Left ventricle myocardium superior (tissue), 1 donor: ENCODE data around the gene MSH3. TPM values are rescaled to one million over a fixed set of nuclear protein-coding genes. Genes with fewer than 3 reads are reported as not detected.
"Not testable (repeated sequence)": the region's sequence is repeated elsewhere in the genome, so short reads cannot be mapped to it uniquely, and the experiment has no call there.

Experiments
- ATAC-seq: fragments of 200-7000 bp; cut with Tn5 transposase; one replicate; pipeline ENCODE4 v1.9.1; 2020; ENCODE audit warnings: mild to moderate bottlenecking, moderate library complexity
- DNase-seq: peaks from one replicate; pipeline ENCODE4 v3.0.0-alpha.2; 2020
- intact Hi-C: fragments of 100-400 bp; cut with micrococcal nuclease; formaldehyde crosslinking; loops from one replicate; pipeline ENCODE4 v1.11.0; 2022
- total RNA-seq: library from RNA; stranded (reverse); fragmentation: NEBNext Ultra II Directional; extraction: Animal tissue kit (Norgen Biotek cat#: 25700); gene quantifications from one replicate; pipeline ENCODE4 v1.2.1, GENCODE V29; 2021
- donor health status: DM: no; HTN: yes; CAD: no; lungs with severe emphysema.

MSH3 gene
- total RNA-seq, 1 donor from 2014 or later: 11.9 TPM

GRCh38 chr5:80865551-80865950, 211.1 kb downstream of the MSH3 start:
- intact Hi-C loops: no loop called here
- ATAC-seq (no peak), DNase-seq (no peak)

- ATAC-seq (no peak), DNase-seq (no peak)
- intact Hi-C loops: no loop called here
These were observed 211.9 kb downstream of the MSH3 start for GRCh38 chr5:80866371-80866770.

GRCh38 chr5:80867233-80867632, 212.8 kb downstream of the MSH3 start:
- ATAC-seq (no peak), DNase-seq (no peak)
- intact Hi-C loops: no loop called here

GRCh38 chr5:80870442-80870841, 216.0 kb downstream of the MSH3 start:
- ATAC-seq (no peak), DNase-seq (no peak)
- intact Hi-C loops: no loop called here

- ATAC-seq (no peak), DNase-seq (no peak)
- intact Hi-C loops: no loop called here
These were observed 217.1 kb downstream of the MSH3 start for GRCh38 chr5:80871541-80871961.

GRCh38 chr5:80874162-80874561, 219.7 kb downstream of the MSH3 start:
- DNase-seq (no peak), ATAC-seq (peak; percentile 80)
- intact Hi-C loops: no loop called here

GRCh38 chr5:80877592-80877991, 223.1 kb downstream of the MSH3 start:
- intact Hi-C loops: no loop called here
- DNase-seq: no peak
- ATAC-seq: no peak

- DNase-seq (no peak), ATAC-seq (no peak)
- intact Hi-C loops: no loop called here
These were observed 227.3 kb downstream of the MSH3 start for GRCh38 chr5:80881726-80882125.

- DNase-seq, ATAC-seq, intact Hi-C loops: not testable (repeated sequence)
These were observed 228.9 kb downstream of the MSH3 start for GRCh38 chr5:80883390-80883789.

GRCh38 chr5:80884086-80884813, 229.8 kb downstream of the MSH3 start:
- ATAC-seq (no peak), DNase-seq (no peak)
- intact Hi-C loops: no loop called here

GRCh38 chr5:80884929-80885328, 230.5 kb downstream of the MSH3 start:
- ATAC-seq (no peak), DNase-seq (no peak)
- intact Hi-C loops: no loop called here

- ATAC-seq (no peak), DNase-seq (no peak)
- intact Hi-C loops: no loop called here
These were observed 231.0 kb downstream of the MSH3 start for GRCh38 chr5:80885396-80886000.

GRCh38 chr5:80894083-80894482, 239.6 kb downstream of the MSH3 start:
- no peak for DNase-seq
- ATAC-seq: no peak
- intact Hi-C loops: no loop called here

GRCh38 chr5:80895523-80895922, 241.1 kb downstream of the MSH3 start:
- DNase-seq: no peak
- intact Hi-C loops: no loop called here
- ATAC-seq: no peak

- DNase-seq, ATAC-seq, intact Hi-C loops: not testable (repeated sequence)
These were observed 248.2 kb downstream of the MSH3 start for GRCh38 chr5:80902624-80903023.

GRCh38 chr5:80904533-80905187, 250.2 kb downstream of the MSH3 start:
- ATAC-seq: no peak
- intact Hi-C loops: no loop called here

GRCh38 chr5:80905405-80905804, 251.0 kb downstream of the MSH3 start:
- intact Hi-C loops: no loop called here
- DNase-seq (no peak), ATAC-seq (no peak)

More at GRCh38 chr5:80904533-80905187, 250.2 kb downstream of the MSH3 start:
- DNase-seq: no peak

- ATAC-seq (no peak), DNase-seq (no peak)
- intact Hi-C loops: no loop called here
These were observed 258.0 kb downstream of the MSH3 start for GRCh38 chr5:80912479-80912878.

GRCh38 chr5:80915716-80916115, 261.3 kb downstream of the MSH3 start:
- DNase-seq (no peak), ATAC-seq (no peak)
- intact Hi-C loops: no loop called here

- intact Hi-C loops: no loop called here
These were observed 262.2 kb downstream of the MSH3 start for GRCh38 chr5:80916676-80917075.

More at GRCh38 chr5:80916676-80917075, 262.2 kb downstream of the MSH3 start:
- no peak for DNase-seq
- no peak for ATAC-seq
